Stomach (tissue), 9 donors: Measurements from ENCODE around the gene PNLIPRP1. TPM values are rescaled to one million over a fixed set of nuclear protein-coding genes. Genes with fewer than 3 reads are reported as not detected.

Experiments used
- DNase-seq, 2 donors: peaks; one replicate each; pipeline versions ENCODE4 v3.0.0 to v3.0.0-alpha.2; 2013 to 2019
- H3K27ac ChIP-seq, 5 donors: fragments of 200-600 bp in 4 of 5; sonication (generic) in 4 of 5; one replicate each; pipeline ENCODE4 v1.5.1; 2013 to 2019; ENCODE audit warnings: mild to moderate bottlenecking in 1 of 5, moderate library complexity in 1 of 5
- H3K27me3 ChIP-seq, 3 donors: fragments of 200-600 bp; sonication (generic); one replicate each; pipeline ENCODE4 v1.5.1; 2017 to 2019; ENCODE audit warnings: mixed run types in 1 of 3
- H3K36me3 ChIP-seq, 4 donors: fragments of 200-600 bp; sonication (generic); 1 replicate in 3 of 4; 2 replicates in 1 of 4; pipeline ENCODE4 v1.5.1; 2016 to 2019
- H3K4me1 ChIP-seq, 4 donors: fragments of 200-600 bp; sonication (generic); one replicate each; pipeline ENCODE4 v1.5.1; 2016 to 2019
- H3K4me3 ChIP-seq, 4 donors: fragments of 200-600 bp; sonication (generic) in 3 of 4; one replicate each; pipeline ENCODE4 v1.5.1; 2016 to 2019; ENCODE audit warnings: mild to moderate bottlenecking in 1 of 4
- H3K9me3 ChIP-seq, 4 donors: fragments of 200-600 bp; sonication (generic); one replicate each; pipeline ENCODE4 v1.5.1; 2016 to 2019
- CTCF ChIP-seq, 7 experiments: fragments of 450-650 bp in 4 of 7; fragments of 200-600 bp in 3 of 7; sonication (generic) in 3 of 7; IDR thresholded peaks; one replicate each; pipeline ENCODE4 v1.5.1; 2016 to 2019; ENCODE audit warnings: antibody characterized with exemption in 7 of 7, control low read depth in 2 of 7, mild to moderate bottlenecking in 1 of 7
- EP300 ChIP-seq: sonication (generic); formaldehyde crosslinking; IDR thresholded peaks from one replicate; pipeline ENCODE4 v1.6.1; 2017; ENCODE audit warnings: antibody characterized with exemption
- POLR2A ChIP-seq, 4 donors: fragments of 450-650 bp; IDR thresholded peaks; one replicate each; pipeline ENCODE4 v1.6.1; 2016; ENCODE audit warnings: antibody characterized with exemption in 4 of 4, control low read depth in 2 of 4, mild to moderate bottlenecking in 1 of 4, moderate library complexity in 1 of 4
- POLR2AphosphoS5 ChIP-seq, 3 donors: sonication (generic); formaldehyde crosslinking; IDR thresholded peaks; one replicate each; pipeline ENCODE4 v1.6.1; 2016; ENCODE audit warnings: antibody characterized with exemption in 3 of 3
- WGBS, 5 donors: extraction: QIAGEN DNeasy Blood & Tissue Kit in 3 of 5; methylation state at CpG; one replicate each; pipeline versions ENCODE4 v1.1.5 to v1.1.7; 2013 to 2018; 5-methylcytosine and 5-hydroxymethylcytosine counted together
- intact Hi-C: fragments of 100-400 bp; cut with DNase I; formaldehyde crosslinking; loops from one replicate; pipeline ENCODE4 v1.15.1; 2023; ENCODE audit warnings: low total_unique reads
- polyA plus RNA-seq, 3 donors: library from polyadenylated mRNA; stranded (reverse); fragments of 200-250 nt; gene quantifications; one replicate each; pipeline ENCODE4 v1.2.3, GENCODE V29; 2013
- total RNA-seq, 5 donors: library from RNA; depleted of rRNA; stranded (reverse); fragments of >200 nt; gene quantifications; one replicate each; pipeline versions ENCODE4 v1.1.0 to v1.2.3, GENCODE V29; 2014 to 2016
- donor health status: healthy with polysubstance abuse.
- donor health status: Bipolar disorder and iron deficiency.
- donor health status: healthy.

PNLIPRP1 gene
- total and polyA plus RNA-seq, 8 donors, result 0.18 to 9.2 (median 0.81) TPM; not detected in 5

DNA sequence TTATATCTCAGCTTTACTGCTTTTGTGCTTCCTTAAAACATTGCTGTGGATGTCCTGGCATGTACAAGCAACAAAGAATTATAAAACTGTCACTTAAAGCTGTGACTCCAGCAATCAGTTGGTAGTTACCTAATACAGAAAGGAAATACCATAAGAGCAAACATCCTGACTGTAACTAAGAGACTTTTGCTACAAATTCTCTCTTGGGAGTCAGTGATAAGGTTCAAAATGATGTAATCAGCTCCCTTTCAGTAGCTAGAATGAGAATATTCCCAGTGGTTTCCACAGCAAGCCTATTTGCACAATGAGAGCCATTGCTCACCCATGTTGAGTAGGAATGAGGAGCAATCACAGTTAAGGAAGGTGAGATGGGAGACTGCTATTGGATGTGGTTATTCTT is 7.6 kb downstream of the PNLIPRP1 start:
- no peaks in the 10 kb centered on the region for H3K36me3 ChIP-seq
- H3K4me3 ChIP-seq, result no peak overlapping the region
- intact Hi-C loops, result no loop called here
- H3K27me3 ChIP-seq, result peaks cover 0 to 32% (median 3%) of the 10 kb centered on the region in 3 donors
- H3K27ac ChIP-seq, result no peak overlapping the region
- DNase-seq, result peak in 1 of 2 donors; percentile 43
- H3K9me3 ChIP-seq, result no peaks in the 10 kb centered on the region
- no peaks in the 10 kb centered on the region for H3K4me1 ChIP-seq
- TF ChIP-seq POLR2A (IDR thresholded peaks at IDR 0.05), result no peak
- TF ChIP-seq POLR2AphosphoS5 (IDR thresholded peaks at IDR 0.05), result no peak
- TF ChIP-seq EP300, result no peak
- TF ChIP-seq CTCF (IDR thresholded peaks at IDR 0.05), result no peak

- Histone ChIP-seq H3K4me3 (no peak overlapping the region), H3K9me3 (no peaks in the 10 kb centered on the region), H3K27ac (no peak overlapping the region), H3K4me1 (no peaks in the 10 kb centered on the region), H3K27me3 (peaks cover 0 to 24% (median 3%) of the 10 kb centered on the region in 3 donors), H3K36me3 (no peaks in the 10 kb centered on the region)
- intact Hi-C loops, result no loop called here
- DNase-seq, result no peak
- WGBS, 5 donors, result 48 to 62% (median 58%) methylated on average over 5 of the region's 5 CpGs
- TF ChIP-seq EP300, result no peak
- TF ChIP-seq CTCF (IDR thresholded peaks at IDR 0.05), result no peak
- no peak for TF ChIP-seq POLR2AphosphoS5 (IDR thresholded peaks at IDR 0.05)
These were observed 9.2 kb downstream of the PNLIPRP1 start for GRCh38 chr10:116599991-116600390.

DNA sequence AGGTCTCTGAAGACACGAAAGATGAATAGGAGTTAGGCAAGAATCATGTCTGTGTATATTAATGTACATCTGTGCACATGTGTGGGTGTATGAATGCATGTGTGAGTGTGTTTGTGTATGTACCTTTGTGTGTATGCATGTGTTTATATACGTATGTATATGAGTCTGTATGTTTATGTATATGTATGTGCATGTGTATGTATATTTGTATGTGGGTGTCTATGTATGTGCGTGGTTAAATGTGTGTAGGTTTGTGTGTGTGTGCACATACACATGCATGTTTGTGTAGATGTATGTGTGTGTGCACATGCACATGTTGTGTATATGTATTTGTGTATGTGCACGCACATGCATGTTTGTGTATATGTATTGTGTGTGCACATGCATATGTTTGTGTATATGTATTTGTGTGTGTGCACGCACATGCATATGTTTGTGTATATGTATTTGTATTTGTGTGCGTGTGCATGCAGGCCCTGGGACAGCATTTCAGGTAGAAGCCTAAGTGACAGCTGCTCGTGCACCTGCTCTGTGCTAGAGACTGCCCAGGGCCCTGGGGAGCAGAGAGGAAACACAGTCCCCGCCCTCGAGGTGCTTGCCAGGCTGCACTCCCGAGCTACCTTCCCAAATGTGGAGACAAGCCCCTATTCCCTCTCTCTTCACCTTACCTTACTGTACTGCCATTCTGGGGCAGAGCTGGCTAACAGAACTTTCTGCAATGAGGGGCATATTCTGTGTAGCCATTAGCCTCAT is 12.1 kb downstream of the PNLIPRP1 start:
- Histone ChIP-seq H3K36me3 (no peaks in the 10 kb centered on the region), H3K27me3 (peaks cover 0 to 14% (median 3%) of the 10 kb centered on the region in 3 donors), H3K4me1 (no peaks in the 10 kb centered on the region), H3K9me3 (no peaks in the 10 kb centered on the region), H3K4me3 (no peak overlapping the region), H3K27ac (no peak overlapping the region)
- no peak for TF ChIP-seq CTCF (IDR thresholded peaks at IDR 0.05)
- TF ChIP-seq EP300, result no peak
- no peak for TF ChIP-seq POLR2AphosphoS5 (IDR thresholded peaks at IDR 0.05)
- TF ChIP-seq POLR2A (IDR thresholded peaks at IDR 0.05), result no peak
- DNase-seq, result no peak
- WGBS, 5 donors, result 75 to 85% (median 82%) methylated on average over 10 of the region's 10 CpGs
- intact Hi-C loops, result no loop called here

DNA sequence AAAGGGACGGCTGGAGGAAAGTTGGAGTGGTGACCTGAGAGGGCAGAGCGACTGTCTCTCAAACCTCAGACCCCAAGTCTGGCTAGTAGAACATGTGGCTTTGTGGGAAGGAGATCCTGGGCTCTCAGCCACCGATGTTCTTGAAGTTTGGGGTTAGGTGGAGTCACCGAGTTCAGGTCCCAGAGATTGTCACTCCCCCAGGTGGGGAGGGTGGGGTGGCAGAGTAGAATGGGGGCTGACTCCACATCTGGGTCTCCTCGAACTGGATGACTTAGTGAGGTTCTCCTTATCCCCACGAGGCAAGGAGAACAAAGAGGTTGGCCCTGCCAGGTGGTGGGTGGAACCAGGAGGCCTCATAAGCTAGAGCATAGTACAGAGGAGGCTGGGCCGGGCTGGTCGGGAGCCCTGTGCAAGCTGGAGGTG is 15.3 kb downstream of the PNLIPRP1 start:
- no peak for TF ChIP-seq CTCF (IDR thresholded peaks at IDR 0.05)
- no peak for TF ChIP-seq POLR2A (IDR thresholded peaks at IDR 0.05)
- TF ChIP-seq POLR2AphosphoS5 (IDR thresholded peaks at IDR 0.05), result no peak
- no peak for TF ChIP-seq EP300
- Histone ChIP-seq H3K9me3 (peaks cover 0 to 12% (median 6%) of the 10 kb centered on the region in 4 donors), H3K27me3 (peaks cover 4 to 40% (median 24%) of the 10 kb centered on the region in 3 donors), H3K27ac (no peak overlapping the region), H3K4me3 (no peak overlapping the region), H3K36me3 (no peaks in the 10 kb centered on the region), H3K4me1 (peaks cover 0 to 14% (median 7%) of the 10 kb centered on the region in 4 donors)
- 62 to 69% (median 64%) methylated on average over 7 to 8 of the region's 8 CpGs for WGBS, 5 donors
- no peak for DNase-seq
- intact Hi-C loops, result no loop called here
